HL-60 (cell line): ENCODE results near the gene PLEKHA3.

Source experiments
- CTCF ChIP-seq: IDR thresholded peaks from one replicate; pipeline ENCODE4 v1.5.1; 2011; ENCODE audit warnings: low read length, control low read depth, inconsistent platforms; ENCODE audit not compliant: insufficient read depth
- GABPA ChIP-seq: IDR thresholded peaks from 2 replicates; pipeline ENCODE4 v1.6.1; 2012; ENCODE audit warnings: low read depth
- POLR2AphosphoS5 ChIP-seq: IDR thresholded peaks from 2 replicates; pipeline ENCODE4 v1.6.1; 2012; ENCODE audit warnings: low read depth
- REST ChIP-seq: IDR thresholded peaks from 2 replicates; pipeline ENCODE4 v1.6.1; 2012; ENCODE audit warnings: low read depth; ENCODE audit not compliant: insufficient replicate concordance
- SPI1 ChIP-seq: IDR thresholded peaks from 2 replicates; pipeline ENCODE4 v1.6.1; 2012; ENCODE audit warnings: low read depth, mild to moderate bottlenecking, borderline replicate concordance

- TF ChIP-seq POLR2AphosphoS5 = no peak
- no peak for TF ChIP-seq CTCF
- TF ChIP-seq SPI1 = no peak
- no peak for TF ChIP-seq GABPA
- TF ChIP-seq REST = no peak
Observed at GRCh38 chr2:178517496-178517895, 37.2 kb downstream of the PLEKHA3 start.
